ENCODE measurements around the gene ZNF227. TPM values are rescaled to one million over a fixed set of nuclear protein-coding genes. Genes with fewer than 3 reads are reported as not detected.

Gene ZNF227
- polyA plus RNA-seq, 3 donors = 2.6 to 4.9 (median 3.8) TPM

DNA sequence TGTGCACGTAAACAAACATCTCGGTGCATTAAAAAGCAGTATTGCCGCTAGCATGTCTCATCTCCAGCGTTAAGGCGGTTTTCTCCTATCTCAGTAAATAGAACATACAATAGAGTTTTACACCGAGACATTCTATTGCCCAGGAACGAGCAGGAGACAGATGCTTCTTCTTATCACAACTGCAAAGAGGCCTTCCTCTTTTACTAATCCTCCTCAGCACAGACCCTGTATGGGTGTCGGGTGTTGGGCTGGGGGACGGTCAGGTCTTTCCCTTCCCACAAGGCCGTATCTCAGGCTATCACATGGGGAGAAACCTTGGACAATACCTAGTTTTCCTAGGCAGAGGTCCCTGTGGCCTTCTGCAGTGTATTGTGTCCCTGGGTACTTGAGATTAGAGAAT is 68.6 kb downstream of the ZNF227 start:
- TF ChIP-seq CTCF (IDR thresholded peaks at IDR 0.05) = no peak
- Histone ChIP-seq H3K9me3 (replicated peaks in 1 of 2; ENCODE audit: control insufficient read depth in 1 of 2, insufficient read depth in 1 of 2, low read length in 2 of 2) (peaks cover 59 to 88% of the 10 kb centered on the region in 2 donors), H3K36me3 (replicated peaks in 1 of 2; ENCODE audit: control insufficient read depth in 1 of 2, insufficient read depth in 2 of 2, low read length in 2 of 2) (no peaks in the 10 kb centered on the region), H3K4me2 (replicated peaks; ENCODE audit: extremely low read depth, low read length, poor library complexity, severe bottlenecking) (no peak overlapping the region), H3K4me1 (ENCODE audit: control insufficient read depth in 1 of 2, insufficient read depth in 2 of 2, low read length in 2 of 2) (no peaks in the 10 kb centered on the region), H3K27me3 (ENCODE audit: control insufficient read depth in 2 of 2, insufficient read depth in 2 of 2, low read length in 2 of 2) (no peaks in the 10 kb centered on the region), H3K27ac (ENCODE audit: low read depth in 1 of 2, low read length in 2 of 2) (no peak overlapping the region), H3K4me3 (replicated peaks in 1 of 3; ENCODE audit: low read depth in 2 of 3, low read length in 3 of 3) (no peak overlapping the region), H4K20me1 (ENCODE audit: insufficient read depth, low read length) (no peaks in the 10 kb centered on the region), H3K79me2 (ENCODE audit: insufficient read depth, low read length) (no peaks in the 10 kb centered on the region), H3K9ac (ENCODE audit: insufficient read depth, low read length, poor library complexity, severe bottlenecking) (no peak overlapping the region), H2AFZ (ENCODE audit: insufficient read depth, low read depth, low read length, poor library complexity, severe bottlenecking) (no peak overlapping the region)
- H3K36me3 Mint-ChIP-seq = no peaks in the 10 kb centered on the region
- peaks cover 48 to 71% (median 65%) of the 10 kb centered on the region in 7 donors for H3K9me3 Mint-ChIP-seq
- peaks cover 0 to 3% (median 2%) of the 10 kb centered on the region in 3 donors for H3K27me3 Mint-ChIP-seq (ENCODE audit: low read depth in 3 of 3)
- intact Hi-C loops (cut with micrococcal nuclease) = no loop called here
- no peaks in the 10 kb centered on the region for H3K4me1 Mint-ChIP-seq
- no peak overlapping the region for H3K4me3 Mint-ChIP-seq
- 96% methylated on average over 5 of the region's 10 CpGs for WGBS (ENCODE audit: insufficient coverage)
- DNase-seq = no peak
- no peak overlapping the region for H3K27ac Mint-ChIP-seq

- no peak overlapping the region for H3K9ac ChIP-seq (ENCODE audit: insufficient read depth, low read length, poor library complexity, severe bottlenecking)
- peaks cover 5 to 10% of the 10 kb centered on the region in 2 donors for H3K36me3 ChIP-seq (replicated peaks in 1 of 2; ENCODE audit: control insufficient read depth in 1 of 2, insufficient read depth in 2 of 2, low read length in 2 of 2)
- H3K27ac Mint-ChIP-seq = no peak overlapping the region
- H3K4me1 Mint-ChIP-seq = no peaks in the 10 kb centered on the region
- peaks cover 5 to 6% of the 10 kb centered on the region in 2 donors for H3K36me3 Mint-ChIP-seq
- no peak for TF ChIP-seq CTCF (IDR thresholded peaks at IDR 0.05)
- no peaks in the 10 kb centered on the region for H4K20me1 ChIP-seq (ENCODE audit: insufficient read depth, low read length)
- no peaks in the 10 kb centered on the region for H3K79me2 ChIP-seq (ENCODE audit: insufficient read depth, low read length)
- H3K4me3 Mint-ChIP-seq = no peak overlapping the region
- no CpG with 5 or more reads among the region's 3 CpGs for WGBS (ENCODE audit: insufficient coverage)
- peaks cover 61 to 93% of the 10 kb centered on the region in 2 donors for H3K9me3 ChIP-seq (replicated peaks in 1 of 2; ENCODE audit: control insufficient read depth in 1 of 2, insufficient read depth in 1 of 2, low read length in 2 of 2)
- peaks cover 54 to 73% (median 68%) of the 10 kb centered on the region in 7 donors for H3K9me3 Mint-ChIP-seq
- no peak overlapping the region for H2AFZ ChIP-seq (ENCODE audit: insufficient read depth, low read depth, low read length, poor library complexity, severe bottlenecking)
- no peaks in the 10 kb centered on the region for H3K27me3 ChIP-seq (ENCODE audit: control insufficient read depth in 2 of 2, insufficient read depth in 2 of 2, low read length in 2 of 2)
- no peaks in the 10 kb centered on the region for H3K4me1 ChIP-seq (ENCODE audit: control insufficient read depth in 1 of 2, insufficient read depth in 2 of 2, low read length in 2 of 2)
- no peak for DNase-seq
- no peak overlapping the region for H3K4me3 ChIP-seq (replicated peaks in 1 of 3; ENCODE audit: low read depth in 2 of 3, low read length in 3 of 3)
- H3K4me2 ChIP-seq (replicated peaks; ENCODE audit: extremely low read depth, low read length, poor library complexity, severe bottlenecking) = no peak overlapping the region
- intact Hi-C loops (cut with micrococcal nuclease) = no loop called here
- peaks cover 0 to 3% (median 2%) of the 10 kb centered on the region in 3 donors for H3K27me3 Mint-ChIP-seq (ENCODE audit: low read depth in 3 of 3)
- no peak overlapping the region for H3K27ac ChIP-seq (ENCODE audit: low read depth in 1 of 2, low read length in 2 of 2)
Measured at GRCh38 chr19:44282846-44283245, 70.5 kb downstream of the ZNF227 start.
